CD4-positive, alpha-beta T cell (primary cell): ENCODE data around the gene TOP3B. TPM values are rescaled to one million over a fixed set of nuclear protein-coding genes. Genes with fewer than 3 reads are reported as not detected.

Experiments used
- ATAC-seq: fragments of 200-7000 bp; cut with Tn5 transposase; one replicate; pipeline ENCODE4 v1.10.0; 2022; ENCODE audit warnings: mild to moderate bottlenecking; ENCODE audit not compliant: poor library complexity
- CTCF ChIA-PET: fragments of 350-600 bp; sonication (Branson Sonifier 250); formaldehyde crosslinking; loops from one replicate; lab custom pipeline; 2021; ENCODE audit warnings: antibody characterized with exemption, inconsistent platforms; lab: Charles Lee
- POLR2A ChIA-PET: fragments of 350-600 bp; sonication (Branson Sonifier 250); formaldehyde crosslinking; loops from one replicate; lab custom pipeline; 2021; ENCODE audit warnings: antibody characterized with exemption, inconsistent platforms; lab: Charles Lee
- DNase-seq, 14 experiments: peaks; one replicate each; pipeline ENCODE4 v3.0.0-alpha.2; 2013 to 2020; ENCODE audit warnings: mixed read lengths in 2 of 14
- H3K27ac ChIP-seq, 2 donors: one replicate each; pipeline versions ENCODE4 v1.5.1 to v1.7.0; 2013; ENCODE audit warnings: low read length in 2 of 2, low read depth in 1 of 2, mild to moderate bottlenecking in 1 of 2
- H3K27me3 ChIP-seq, 2 experiments: 1 replicate in 1 of 2; 2 replicates in 1 of 2; pipeline versions ENCODE4 v1.6.1 to v1.7.0; 2013; ENCODE audit warnings: low read length in 2 of 2, control low read depth in 1 of 2, mild to moderate bottlenecking in 1 of 2, moderate library complexity in 1 of 2; ENCODE audit not compliant: insufficient read depth in 2 of 2, control insufficient read depth in 1 of 2
- H3K36me3 ChIP-seq: one replicate; pipeline ENCODE4 v1.6.1; 2013; ENCODE audit warnings: low read length, control low read depth; ENCODE audit not compliant: insufficient read depth
- H3K4me1 ChIP-seq: one replicate; pipeline ENCODE4 v1.6.1; 2013; ENCODE audit warnings: low read length, control low read depth; ENCODE audit not compliant: insufficient read depth
- H3K4me3 ChIP-seq: one replicate; pipeline ENCODE4 v1.5.1; 2013; ENCODE audit warnings: mild to moderate bottlenecking, low read length, moderate library complexity
- H3K9me3 ChIP-seq, 2 experiments: 1 replicate in 1 of 2; 2 replicates in 1 of 2; pipeline versions ENCODE4 v1.6.1 to v1.7.0; 2013; ENCODE audit warnings: low read length in 2 of 2, mild to moderate bottlenecking in 2 of 2, control low read depth in 1 of 2, moderate library complexity in 1 of 2; ENCODE audit not compliant: control insufficient read depth in 1 of 2, insufficient read depth in 1 of 2
- H3K27ac Mint-ChIP-seq: one replicate; pipeline ENCODE4 v1.8.0; 2020; ENCODE audit warnings: mixed read lengths
- H3K27me3 Mint-ChIP-seq: one replicate; pipeline ENCODE4 v1.8.0; 2021; ENCODE audit warnings: mixed read lengths
- H3K36me3 Mint-ChIP-seq: one replicate; pipeline ENCODE4 v1.8.0; 2021; ENCODE audit warnings: low read depth, mixed read lengths
- H3K4me1 Mint-ChIP-seq: one replicate; pipeline ENCODE4 v1.8.0; 2021; ENCODE audit warnings: low read depth, mixed read lengths
- H3K4me3 Mint-ChIP-seq: one replicate; pipeline ENCODE4 v1.8.0; 2020; ENCODE audit warnings: mild to moderate bottlenecking, mixed read lengths
- H3K9me3 Mint-ChIP-seq: one replicate; pipeline ENCODE4 v1.8.0; 2020; ENCODE audit warnings: mixed read lengths
- CTCF ChIP-seq: fragments of 200-600 bp; IDR thresholded peaks from one replicate; pipeline ENCODE4 v1.8.0; 2022; ENCODE audit warnings: antibody characterized with exemption, mild to moderate bottlenecking
- intact Hi-C, 2 experiments: fragments of 100-400 bp; cut with DNase I in 1 of 2; cut with micrococcal nuclease in 1 of 2; formaldehyde crosslinking; loops; one replicate each; pipeline versions ENCODE4 v1.15.1 to v1.9.0; 2023 to 2025; cut with DNase I, micrococcal nuclease
- total RNA-seq, 174 experiments: library from RNA in 2 of 174; stranded (reverse) in 2 of 174; gene quantifications; one replicate each; pipeline ENCODE4 v1.2.3 and lab custom pipeline; 2021 to 2026

The TOP3B gene
- total RNA-seq, 2 experiments from 2014 or later, result 60.2 to 62.8 TPM

DNA sequence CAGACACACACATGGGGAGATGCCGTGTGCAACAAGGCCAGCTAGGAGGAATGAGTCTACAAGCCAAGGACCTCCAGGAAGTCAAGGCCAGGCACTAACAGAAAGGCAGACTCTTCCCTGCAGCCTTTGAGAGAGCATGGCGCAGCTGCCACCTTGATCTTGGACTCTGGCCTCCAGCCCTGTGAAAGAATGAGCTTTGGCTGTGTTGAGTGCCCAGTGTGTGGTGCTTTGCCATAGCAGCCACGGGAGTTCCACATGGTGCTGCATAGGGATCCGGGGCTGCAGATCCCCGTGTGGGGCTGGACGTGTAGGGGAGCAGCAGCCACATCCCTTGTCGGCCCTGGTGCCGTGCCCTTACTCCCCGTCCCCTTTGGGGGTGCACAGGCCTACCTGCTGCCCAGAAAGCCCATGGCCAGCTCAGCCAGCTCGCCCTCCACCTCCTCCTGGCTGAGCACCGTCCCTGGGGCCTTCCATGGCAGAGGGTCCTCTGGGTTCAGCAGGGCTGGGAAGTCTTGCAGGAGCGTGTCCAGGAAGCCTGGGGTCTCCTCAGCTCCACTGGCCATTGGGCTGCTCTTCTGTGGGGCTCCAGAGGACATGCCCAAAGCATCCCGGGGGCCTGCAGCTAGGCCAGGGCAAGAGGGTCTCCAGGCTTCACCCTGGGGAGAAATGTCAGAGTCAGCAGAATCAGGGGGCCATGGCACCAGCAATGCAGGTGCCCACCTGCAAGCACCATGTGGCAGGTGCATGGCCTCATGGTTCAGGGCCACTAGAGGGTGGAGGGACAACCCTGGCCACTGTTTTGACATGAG lies 36.9 kb downstream of the TOP3B start:
- Mint-ChIP-seq H3K4me3 (no peak overlapping the region), H3K9me3 (no peaks in the 10 kb centered on the region), H3K27ac (no peak overlapping the region), H3K27me3 (no peaks in the 10 kb centered on the region), H3K4me1 (peaks cover 25% of the 10 kb centered on the region), H3K36me3 (peaks cover 22% of the 10 kb centered on the region)
- Histone ChIP-seq H3K36me3 (peaks cover 18% of the 10 kb centered on the region), H3K27ac (no peak overlapping the region), H3K4me3 (no peak overlapping the region), H3K27me3 (no peaks in the 10 kb centered on the region), H3K9me3 (no peaks in the 10 kb centered on the region), H3K4me1 (peaks cover 21% of the 10 kb centered on the region)
- CTCF ChIA-PET, result no interaction called here
- POLR2A ChIA-PET, result no interaction called here
- intact Hi-C loops, result no loop called here
- no peak for TF ChIP-seq CTCF
- no peak for DNase-seq
- ATAC-seq, result no peak

- Histone ChIP-seq H3K27ac (no peak overlapping the region), H3K9me3 (no peaks in the 10 kb centered on the region), H3K4me1 (peaks cover 26% of the 10 kb centered on the region), H3K27me3 (no peaks in the 10 kb centered on the region), H3K4me3 (no peak overlapping the region), H3K36me3 (peaks cover 18% of the 10 kb centered on the region)
- intact Hi-C loops, result no loop called here
- no peak for TF ChIP-seq CTCF
- Mint-ChIP-seq H3K4me1 (peaks cover 25% of the 10 kb centered on the region), H3K9me3 (no peaks in the 10 kb centered on the region), H3K36me3 (peaks cover 22% of the 10 kb centered on the region), H3K4me3 (no peak overlapping the region), H3K27me3 (no peaks in the 10 kb centered on the region), H3K27ac (peak overlapping the region; percentile 27)
- DNase-seq, result no peak
- ATAC-seq, result no peak
- CTCF ChIA-PET, result interaction anchor here (1.3 kb wide), 1 partner anchor 8 kb away, joined by 4 read pairs; the partner anchor contains the start of gene PPM1F
- POLR2A ChIA-PET, result no interaction called here
Measured at GRCh38 chr22:21944871-21945270, 37.7 kb downstream of the TOP3B start.

DNA sequence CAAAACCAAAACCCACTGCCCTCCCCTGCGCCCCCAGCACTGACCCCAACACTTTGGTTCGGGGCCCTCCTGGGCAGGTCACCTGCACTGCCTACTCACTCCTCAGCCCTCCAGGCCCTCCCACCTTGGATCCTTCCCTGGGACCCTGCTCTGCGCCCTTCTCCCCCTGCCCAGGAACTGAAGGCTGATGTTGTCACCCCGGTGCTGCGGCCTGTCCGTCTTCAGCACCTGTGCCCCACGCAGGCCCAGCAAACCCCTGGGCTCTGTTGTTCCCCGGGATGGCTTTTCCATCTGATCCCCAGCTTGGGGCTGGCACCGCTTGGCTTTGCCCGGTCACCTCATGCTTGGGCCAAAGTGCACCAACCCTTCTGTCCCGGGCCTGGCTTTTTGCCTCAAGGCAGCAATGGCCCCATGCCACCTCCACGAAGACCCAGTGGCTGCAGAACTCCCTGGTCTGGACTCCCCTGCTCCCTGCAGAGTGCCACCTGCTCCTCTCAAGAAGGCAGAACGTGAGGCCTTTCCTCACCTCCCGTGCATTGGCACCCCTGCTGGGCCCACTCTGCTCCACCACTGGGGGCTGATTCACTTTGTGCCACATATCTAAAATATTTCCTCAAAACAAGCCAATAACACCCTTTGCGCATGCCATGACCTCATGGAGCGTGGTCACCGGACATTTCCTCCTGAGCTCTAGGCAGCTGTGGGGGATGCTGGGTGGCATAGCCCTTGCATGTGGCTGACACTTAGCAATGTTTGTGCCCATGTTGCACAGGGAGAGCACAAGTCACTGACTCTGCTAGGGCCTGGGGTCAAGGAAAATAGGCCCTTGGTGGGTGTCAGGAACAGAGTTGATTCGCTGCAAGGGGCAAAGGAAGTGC lies 38.8 kb downstream of the TOP3B start:
- no peak overlapping the region for H3K4me3 Mint-ChIP-seq
- H3K4me1 Mint-ChIP-seq, result peaks cover 31% of the 10 kb centered on the region
- peaks cover 18% of the 10 kb centered on the region for H3K36me3 ChIP-seq

More for the DNA sequence above, 38.8 kb downstream of the TOP3B start:
- H3K27me3 ChIP-seq, result no peaks in the 10 kb centered on the region
- H3K9me3 Mint-ChIP-seq, result no peaks in the 10 kb centered on the region
- H3K4me3 ChIP-seq, result no peak overlapping the region
- ChIA-PET CTCF (interaction anchor here (1.3 to 8.0 kb wide), 2 partner anchors 8 to 9 kb away, joined by 4 to 117 read pairs; partner anchors contain the start of gene PPM1F), POLR2A (no interaction called here)
- H3K4me1 ChIP-seq, result peaks cover 35% of the 10 kb centered on the region
- ATAC-seq (no peak), DNase-seq (peak in 1 of 14 experiments; percentile 17)
- H3K27me3 Mint-ChIP-seq, result no peaks in the 10 kb centered on the region
- no peaks in the 10 kb centered on the region for H3K9me3 ChIP-seq
- no peak for TF ChIP-seq CTCF
- peaks cover 22% of the 10 kb centered on the region for H3K36me3 Mint-ChIP-seq
- H3K27ac ChIP-seq, result no peak overlapping the region
- intact Hi-C loops, result no loop called here
- no peak overlapping the region for H3K27ac Mint-ChIP-seq
